Neuronal stem cell (in vitro differentiated cells): Measurements from ENCODE around the gene SCN2B.

Source experiments
- DNase-seq: peaks from one replicate; pipeline ENCODE4 v3.0.0-alpha.2; 2013; ENCODE audit warnings: low spot score
- H2AFZ ChIP-seq: one replicate; pipeline ENCODE4 v1.6.1; 2013; ENCODE audit warnings: mild to moderate bottlenecking, low read length, inconsistent platforms
- H2AK5ac ChIP-seq: 2 replicates; pipeline ENCODE4 v1.6.1; 2013; ENCODE audit warnings: low read depth, mild to moderate bottlenecking, inconsistent platforms, low read length, moderate library complexity, mixed read lengths
- H2BK120ac ChIP-seq: 2 replicates; pipeline ENCODE4 v1.6.1; 2013; ENCODE audit warnings: low read depth, mild to moderate bottlenecking, inconsistent platforms, low read length, moderate library complexity, mixed read lengths
- H2BK12ac ChIP-seq: one replicate; pipeline ENCODE4 v1.6.1; 2013; ENCODE audit warnings: low read length, inconsistent platforms
- H2BK15ac ChIP-seq: 2 replicates; pipeline ENCODE4 v1.6.1; 2013; ENCODE audit warnings: mild to moderate bottlenecking, low read length, inconsistent platforms, mixed read lengths
- H2BK5ac ChIP-seq: one replicate; pipeline ENCODE4 v1.6.1; 2013; ENCODE audit warnings: inconsistent platforms, mild to moderate bottlenecking, low read length, moderate library complexity
- H3K14ac ChIP-seq: one replicate; pipeline ENCODE4 v1.6.1; 2013; ENCODE audit warnings: low read length, inconsistent platforms
- H3K18ac ChIP-seq: 2 replicates; pipeline ENCODE4 v1.6.1; 2013; ENCODE audit warnings: low read length, inconsistent platforms
- H3K23ac ChIP-seq: 2 replicates; pipeline ENCODE4 v1.6.1; 2013; ENCODE audit warnings: low read depth, mild to moderate bottlenecking, mixed read lengths, low read length, inconsistent platforms; ENCODE audit not compliant: poor library complexity
- H3K27ac ChIP-seq: replicated peaks from 3 replicates; pipeline ENCODE4 v1.5.1; 2013; ENCODE audit warnings: low read length, inconsistent platforms
- H3K27me3 ChIP-seq, 3 experiments: 2 replicates each; pipeline ENCODE4 v1.6.1; 2013; ENCODE audit warnings: low read length in 3 of 3, mild to moderate bottlenecking in 2 of 3, inconsistent platforms in 1 of 3, low read depth in 1 of 3, mixed read lengths in 1 of 3, moderate library complexity in 1 of 3; ENCODE audit not compliant: control insufficient read depth in 3 of 3, insufficient read depth in 3 of 3
- H3K36me3 ChIP-seq, 2 donors: replicated peaks in 1 of 2; 2 replicates each; pipeline ENCODE4 v1.6.1; 2013; ENCODE audit warnings: low read length in 2 of 2; ENCODE audit not compliant: control insufficient read depth in 2 of 2, insufficient read depth in 2 of 2
- H3K4ac ChIP-seq: 2 replicates; pipeline ENCODE4 v1.6.1; 2013; ENCODE audit warnings: inconsistent platforms, mild to moderate bottlenecking, low read length, moderate library complexity
- H3K4me1 ChIP-seq, 2 donors: 1 replicate in 1 of 2; 2 replicates in 1 of 2; pipeline ENCODE4 v1.6.1; 2013; ENCODE audit warnings: low read length in 2 of 2, low read depth in 1 of 2; ENCODE audit not compliant: control insufficient read depth in 2 of 2, insufficient read depth in 1 of 2
- H3K4me2 ChIP-seq: one replicate; pipeline ENCODE4 v1.6.1; 2013; ENCODE audit warnings: mild to moderate bottlenecking, low read length, inconsistent platforms; ENCODE audit not compliant: insufficient read depth, poor library complexity, severe bottlenecking
- H3K4me3 ChIP-seq, 2 donors: 2 replicates each; pipeline ENCODE4 v1.5.1; 2013; ENCODE audit warnings: low read length in 2 of 2, mild to moderate bottlenecking in 2 of 2, inconsistent platforms in 1 of 2, moderate library complexity in 1 of 2
- H3K79me1 ChIP-seq: one replicate; pipeline ENCODE4 v1.6.1; 2013; ENCODE audit warnings: low read depth, mild to moderate bottlenecking, inconsistent platforms, low read length, moderate library complexity
- H3K9ac ChIP-seq: one replicate; pipeline ENCODE4 v1.6.1; 2013; ENCODE audit warnings: mild to moderate bottlenecking, low read depth, low read length, inconsistent platforms; ENCODE audit not compliant: poor library complexity
- H3K9me3 ChIP-seq, 2 donors: replicated peaks in 1 of 2; 2 replicates each; pipeline versions ENCODE3 to v1.6.1; 2013; ENCODE audit warnings: low read length in 2 of 2, mild to moderate bottlenecking in 2 of 2, inconsistent platforms in 1 of 2, low read depth in 1 of 2, mixed read lengths in 1 of 2, moderate library complexity in 1 of 2; ENCODE audit not compliant: control insufficient read depth in 2 of 2, insufficient read depth in 1 of 2
- H4K8ac ChIP-seq: one replicate; pipeline ENCODE4 v1.6.1; 2013; ENCODE audit warnings: low read depth, mild to moderate bottlenecking, inconsistent platforms, low read length, moderate library complexity
- H4K91ac ChIP-seq: one replicate; pipeline ENCODE4 v1.6.1; 2013; ENCODE audit warnings: low read length, low read depth, mild to moderate bottlenecking, inconsistent platforms; ENCODE audit not compliant: poor library complexity
- WGBS, 2 donors: extraction: QIAGEN DNeasy Blood & Tissue Kit; methylation state at CpG; one replicate each; pipeline ENCODE4 v1.1.7; 2013; ENCODE audit warnings: missing lambda C conversion rate in 2 of 2, mixed read lengths in 1 of 2; ENCODE audit not compliant: insufficient read length in 2 of 2, insufficient replicate concordance in 1 of 2; ENCODE audit errors: extremely low coverage in 2 of 2; 5-methylcytosine and 5-hydroxymethylcytosine counted together

Gene SCN2B

DNA sequence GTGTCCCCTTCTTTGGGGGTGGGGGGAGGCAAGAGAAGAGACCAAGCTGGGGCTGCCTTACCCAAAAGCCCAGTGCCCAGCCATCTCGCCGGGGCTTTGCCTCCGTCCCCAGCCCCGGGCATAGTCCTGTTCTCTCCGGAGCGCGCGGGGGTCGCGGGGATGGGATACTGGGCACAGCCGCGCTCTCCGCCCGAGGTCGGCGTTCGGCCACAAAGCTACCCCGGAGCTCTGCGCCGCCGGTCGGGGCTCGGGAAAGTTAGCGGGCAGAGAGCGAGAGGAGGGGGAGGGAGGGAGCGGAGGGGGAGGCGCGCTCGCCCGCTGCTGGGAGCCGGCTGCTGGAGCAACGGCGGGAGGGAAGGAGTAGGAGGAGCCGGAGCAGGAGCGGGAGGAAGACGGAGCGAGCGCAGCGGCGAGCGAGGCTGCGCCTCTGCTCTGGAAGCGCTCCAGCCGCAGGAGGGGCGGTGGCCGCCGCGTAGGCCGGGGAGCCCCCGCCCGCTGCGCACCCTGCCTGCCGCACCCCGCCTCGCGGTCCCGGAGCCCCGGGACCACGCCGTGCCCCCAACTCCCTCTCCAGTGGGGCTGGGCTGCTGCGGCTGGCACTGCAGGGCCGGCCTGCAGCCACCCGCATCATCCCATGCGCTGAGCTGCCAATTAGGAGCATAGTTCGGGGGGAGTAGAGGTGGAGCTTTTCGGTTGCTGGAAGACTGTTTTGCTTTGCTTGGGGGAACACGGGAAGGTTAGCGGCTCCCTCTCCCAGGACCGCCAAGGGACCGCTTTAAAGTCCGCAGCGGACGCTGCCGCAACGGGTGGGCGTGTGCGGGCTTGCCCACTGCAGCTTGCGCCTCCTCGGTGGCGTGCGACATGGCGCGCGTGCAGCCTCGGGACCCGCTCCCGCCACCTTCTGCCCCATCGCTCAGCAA is 23.6 kb downstream of the SCN2B start, which contains the start of gene SCN4B:
Gene SCN4B, minus strand, starts transcription at position 272 of the 920 bp plus-strand sequence. Its CDS starts 150 bp downstream, at position 122.
- Histone ChIP-seq H2BK5ac (peak within 1 kb of the TSS; percentile 7), H3K79me1 (no peaks in the 10 kb centered on the region), H3K9ac (peak within 1 kb of the TSS; percentile 79), H3K9me3 (no peaks in the 10 kb centered on the region), H4K91ac (no peak within 1 kb of the TSS), H3K4ac (no peak within 1 kb of the TSS), H4K8ac (no peak within 1 kb of the TSS), H3K27ac (no peak within 1 kb of the TSS), H3K4me3 (peak within 1 kb of the TSS; percentile 44 to 80), H2BK12ac (no peak within 1 kb of the TSS), H2AK5ac (no peak within 1 kb of the TSS), H3K27me3 (peaks cover 0 to 97% (median 70%) of the 10 kb centered on the region in 3 experiments), H3K14ac (no peak within 1 kb of the TSS), H2BK120ac (no peak within 1 kb of the TSS), H3K4me1 (peaks cover 3 to 23% of the 10 kb centered on the region in 2 donors), H3K36me3 (no peaks in the 10 kb centered on the region), H2AFZ (peak within 1 kb of the TSS; percentile 98), H2BK15ac (peak within 1 kb of the TSS; percentile 86), H3K4me2 (peak within 1 kb of the TSS; percentile 96), H3K18ac (peak within 1 kb of the TSS; percentile 80), H3K23ac (peak within 1 kb of the TSS; percentile 5)
- DNase-seq, result peak; percentile 72
- WGBS, 2 donors, result no CpG with 5 or more reads among the region's 88 CpGs

GRCh38 chr11:118152020-118152551 is 24.4 kb downstream of the SCN2B start:
- H3K4me2 ChIP-seq, result peak overlapping the region; percentile 96
- H3K79me1 ChIP-seq, result no peaks in the 10 kb centered on the region
- no peaks in the 10 kb centered on the region for H3K9me3 ChIP-seq
- no peak overlapping the region for H2BK5ac ChIP-seq
- peaks cover 0 to 97% (median 63%) of the 10 kb centered on the region in 3 experiments for H3K27me3 ChIP-seq
- H4K8ac ChIP-seq, result no peak overlapping the region
- no peak overlapping the region for H2BK120ac ChIP-seq
- H2BK15ac ChIP-seq, result peak overlapping the region; percentile 86
- peak overlapping the region; percentile 80 for H3K18ac ChIP-seq
- peak overlapping the region; percentile 98 for H2AFZ ChIP-seq
- no peaks in the 10 kb centered on the region for H3K36me3 ChIP-seq
- H2AK5ac ChIP-seq, result no peak overlapping the region
- no peak overlapping the region for H3K14ac ChIP-seq
- WGBS, 2 donors, result no CpG with 5 or more reads among the region's 16 CpGs
- H2BK12ac ChIP-seq, result no peak overlapping the region
- H3K23ac ChIP-seq, result peak overlapping the region; percentile 1
- H4K91ac ChIP-seq, result no peak overlapping the region
- no peak overlapping the region for H3K4ac ChIP-seq
- peaks cover 3 to 23% of the 10 kb centered on the region in 2 donors for H3K4me1 ChIP-seq
- DNase-seq, result no peak
- H3K4me3 ChIP-seq, result peak overlapping the region; percentile 44 to 80
- H3K9ac ChIP-seq, result peak overlapping the region; percentile 36
- H3K27ac ChIP-seq, result no peak overlapping the region

- H3K36me3 ChIP-seq, result no peaks in the 10 kb centered on the region
- H4K8ac ChIP-seq, result no peak overlapping the region
- DNase-seq, result no peak
- H3K79me1 ChIP-seq, result no peaks in the 10 kb centered on the region
- WGBS, 2 donors, result no CpG with 5 or more reads among the region's 5 CpGs
- no peak overlapping the region for H3K27ac ChIP-seq
- H2BK15ac ChIP-seq, result no peak overlapping the region
- H3K9ac ChIP-seq, result no peak overlapping the region
- no peak overlapping the region for H4K91ac ChIP-seq
- H2AK5ac ChIP-seq, result no peak overlapping the region
- H3K18ac ChIP-seq, result no peak overlapping the region
- no peaks in the 10 kb centered on the region for H3K9me3 ChIP-seq
- no peak overlapping the region for H3K4me2 ChIP-seq
- no peak overlapping the region for H3K4ac ChIP-seq
- H2BK12ac ChIP-seq, result no peak overlapping the region
- peaks cover 3 to 97% (median 60%) of the 10 kb centered on the region in 3 experiments for H3K27me3 ChIP-seq
- no peak overlapping the region for H2BK120ac ChIP-seq
- H2AFZ ChIP-seq, result no peak overlapping the region
- no peak overlapping the region for H3K14ac ChIP-seq
- H3K23ac ChIP-seq, result no peak overlapping the region
- H3K4me3 ChIP-seq, result no peak overlapping the region
- H3K4me1 ChIP-seq, result peaks cover 3 to 16% of the 10 kb centered on the region in 2 donors
- no peak overlapping the region for H2BK5ac ChIP-seq
Measured at GRCh38 chr11:118151431-118151830, 25.0 kb downstream of the SCN2B start.

DNA sequence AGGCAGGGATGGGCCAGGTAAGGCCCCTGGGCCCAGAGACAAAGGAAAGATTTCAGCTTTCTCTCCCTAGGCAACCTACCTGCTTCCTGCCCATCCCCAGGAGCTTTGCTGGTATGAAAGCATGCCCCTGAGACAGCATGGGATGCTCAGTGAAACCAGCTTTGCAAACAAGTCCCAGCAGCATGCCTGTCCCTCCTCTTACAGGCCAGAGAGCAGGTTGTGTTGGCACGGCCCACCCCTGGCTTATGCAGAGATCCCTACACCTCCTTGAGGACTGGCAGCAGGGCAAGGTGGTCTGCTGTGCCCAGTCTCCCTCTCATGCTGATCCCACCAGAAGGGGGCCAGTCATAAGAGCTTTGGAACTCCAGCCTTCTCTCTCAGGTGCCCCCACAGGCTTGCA is 26.9 kb downstream of the SCN2B start:
- WGBS, 2 donors, result no CpG with 5 or more reads among the region's 1 CpG
- Histone ChIP-seq H3K79me1 (no peaks in the 10 kb centered on the region), H2AK5ac (no peak overlapping the region), H3K4me3 (no peak overlapping the region), H3K4me2 (no peak overlapping the region), H3K9ac (no peak overlapping the region), H3K27ac (no peak overlapping the region), H2BK5ac (peak overlapping the region; percentile 55), H2AFZ (no peak overlapping the region), H2BK15ac (peak overlapping the region; percentile 45), H4K91ac (no peak overlapping the region), H3K23ac (peak overlapping the region; percentile 13), H3K18ac (peak overlapping the region; percentile 39), H3K9me3 (no peaks in the 10 kb centered on the region), H4K8ac (no peak overlapping the region), H3K14ac (no peak overlapping the region), H3K4ac (peak overlapping the region; percentile 13), H2BK120ac (no peak overlapping the region), H3K36me3 (no peaks in the 10 kb centered on the region), H3K27me3 (peaks cover 3 to 95% (median 53%) of the 10 kb centered on the region in 3 experiments), H2BK12ac (no peak overlapping the region), H3K4me1 (peaks cover 3 to 9% of the 10 kb centered on the region in 2 donors)
- no peak for DNase-seq
